Activated naive CD8-positive, alpha-beta T cell treated with anti-CD3 and anti-CD28 coated beads, Interleukin-2, amount 50 U/mL, for 16 hours (primary cell): Measurements from ENCODE around the gene PPP1R13L.
"Not testable (repeated sequence)": the region's sequence is repeated elsewhere in the genome, so short reads cannot be mapped to it uniquely, and the experiment has no call there.

Source experiments
- DNase-seq: peaks from one replicate; pipeline ENCODE4 v3.0.0-alpha.2; 2020; ENCODE audit warnings: low read depth, low spot score

The PPP1R13L gene

GRCh38 chr19:45346449-45346848 is 58.4 kb downstream of the PPP1R13L start:
- no peak for DNase-seq

- no peak for DNase-seq
These were observed 59.4 kb downstream of the PPP1R13L start for GRCh38 chr19:45345506-45345860.

- DNase-seq = no peak
These were observed 60.0 kb downstream of the PPP1R13L start for GRCh38 chr19:45344621-45345505.

- no peak for DNase-seq
These were observed 62.0 kb downstream of the PPP1R13L start for GRCh38 chr19:45342911-45343310.

- no peak for DNase-seq
These were observed 63.9 kb downstream of the PPP1R13L start for GRCh38 chr19:45340899-45341453.

- DNase-seq = no peak
These were observed 64.5 kb downstream of the PPP1R13L start, which contains the start of gene KLC3 for GRCh38 chr19:45340232-45340898. KLC3 (plus strand) TSS chr19:45340750; CDS start chr19:45345542, 4,792 bp downstream.

- DNase-seq = no peak
These were observed 65.2 kb downstream of the PPP1R13L start for GRCh38 chr19:45339629-45340028.

GRCh38 chr19:45336696-45337251 is 68.1 kb downstream of the PPP1R13L start:
- DNase-seq = no peak

- DNase-seq = not testable (repeated sequence)
These were observed 70.0 kb downstream of the PPP1R13L start for GRCh38 chr19:45334881-45335280.

- DNase-seq = no peak
These were observed 71.1 kb downstream of the PPP1R13L start for GRCh38 chr19:45333609-45334303.

- DNase-seq = no peak
These were observed 73.5 kb downstream of the PPP1R13L start for GRCh38 chr19:45331411-45331810.
